Hematopoietic multipotent progenitor cell treated with erythropoietin and hydrocortisone succinate and interleukin-3 and kit ligand, for 8 days (in vitro differentiated cells): ENCODE measurements around the gene PSMB11.

Experiments
- DNase-seq: peaks from one replicate; pipeline ENCODE4 v3.0.0-alpha.2; 2015

The PSMB11 gene

DNA sequence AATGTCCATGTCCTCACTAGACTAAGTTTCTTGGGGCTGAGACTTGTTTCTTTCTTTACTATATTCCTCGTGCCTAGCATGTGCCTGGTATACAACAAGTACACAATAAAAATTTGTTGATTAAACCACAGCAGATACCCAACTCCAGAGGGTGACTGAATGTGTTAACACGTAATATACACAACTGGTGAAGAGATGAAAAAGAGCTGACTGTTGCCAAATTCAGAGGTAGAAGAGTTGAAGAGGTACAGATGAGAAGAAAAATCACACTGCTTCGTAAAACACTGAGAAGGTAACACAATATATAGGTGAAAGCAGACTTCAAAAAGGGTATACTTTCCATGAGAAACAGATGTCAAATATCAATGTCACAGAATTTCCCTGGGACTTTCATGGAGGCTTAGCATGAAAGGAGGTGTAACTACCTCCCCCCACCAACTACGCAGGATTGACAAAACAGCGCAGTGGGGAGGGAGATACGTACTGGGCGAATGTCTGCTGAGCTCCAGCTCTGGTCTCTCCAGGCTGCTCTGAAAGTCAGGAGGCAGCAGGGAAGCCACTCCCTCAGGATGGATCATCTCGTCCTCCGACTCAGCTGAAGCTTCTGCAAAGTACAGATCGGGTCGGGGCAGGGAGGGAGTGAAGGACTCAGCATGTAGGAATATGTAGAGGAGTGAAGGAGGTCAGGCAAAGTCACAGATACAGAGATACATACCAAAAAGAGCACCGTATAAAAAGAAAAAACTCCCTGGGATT lies 47.7 kb downstream of the PSMB11 start:
- DNase-seq = no peak

DNA sequence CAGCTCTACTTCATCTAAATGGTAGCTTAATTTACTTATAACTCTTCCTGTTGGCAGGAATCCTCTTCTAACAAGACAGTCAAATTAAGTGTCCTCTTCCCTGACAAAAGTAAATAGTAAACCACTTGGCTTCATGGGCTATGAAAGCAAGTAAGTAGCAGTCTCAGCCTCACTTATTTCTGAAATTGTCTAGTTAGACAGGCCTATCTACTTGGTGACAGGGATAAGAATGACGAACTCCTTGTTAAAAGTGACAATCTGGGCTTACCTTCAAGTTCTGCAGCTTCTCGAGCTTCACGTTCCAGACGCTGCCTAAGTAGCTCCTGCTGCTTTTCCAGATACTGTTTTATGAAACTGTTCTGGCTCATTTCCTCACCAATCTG lies 48.2 kb downstream of the PSMB11 start:
- no peak for DNase-seq

DNA sequence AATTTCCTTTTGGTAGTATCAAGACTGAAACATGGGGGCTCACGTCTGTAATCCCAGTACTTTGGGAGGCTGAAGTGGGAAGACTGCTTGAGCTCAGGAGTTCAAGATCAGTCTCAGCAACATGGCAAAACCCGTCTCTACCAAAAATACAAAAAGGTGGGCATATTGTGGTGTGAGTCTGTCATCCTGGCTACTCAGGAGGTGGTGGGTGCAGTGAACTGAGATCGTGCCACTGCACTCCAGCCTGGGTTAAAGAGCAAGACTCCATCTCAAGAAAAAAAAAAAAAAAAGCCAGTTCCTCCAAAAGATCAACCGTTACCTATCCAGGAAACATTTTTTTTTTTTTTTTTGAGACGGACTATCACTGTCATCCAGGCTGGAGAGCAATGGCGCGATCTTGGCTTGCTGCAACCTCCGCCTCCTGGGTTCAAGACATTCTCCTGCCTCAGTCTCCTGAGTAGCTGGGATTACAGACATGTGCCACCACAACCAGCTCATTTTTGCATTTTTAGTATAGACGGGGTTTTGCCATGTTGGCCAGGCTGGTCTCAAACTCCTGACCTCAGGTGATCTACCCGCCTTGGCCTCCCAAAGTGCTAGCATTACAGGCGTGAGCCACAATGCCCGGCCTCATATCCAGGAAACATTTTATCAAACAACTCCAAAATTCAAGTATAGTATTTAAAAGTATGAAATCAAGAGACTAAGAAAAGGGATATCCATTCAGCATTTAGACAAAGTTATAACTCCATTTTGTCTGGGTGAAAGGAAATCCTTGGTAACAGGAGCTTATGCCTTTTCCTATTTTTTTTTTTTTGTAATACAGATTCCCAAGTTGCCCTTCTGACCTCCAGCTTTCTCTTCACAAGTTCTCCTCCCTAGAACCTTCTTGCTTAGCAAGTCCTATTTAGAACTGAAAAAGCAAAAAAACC lies 49.5 kb downstream of the PSMB11 start:
- DNase-seq = no peak

DNA sequence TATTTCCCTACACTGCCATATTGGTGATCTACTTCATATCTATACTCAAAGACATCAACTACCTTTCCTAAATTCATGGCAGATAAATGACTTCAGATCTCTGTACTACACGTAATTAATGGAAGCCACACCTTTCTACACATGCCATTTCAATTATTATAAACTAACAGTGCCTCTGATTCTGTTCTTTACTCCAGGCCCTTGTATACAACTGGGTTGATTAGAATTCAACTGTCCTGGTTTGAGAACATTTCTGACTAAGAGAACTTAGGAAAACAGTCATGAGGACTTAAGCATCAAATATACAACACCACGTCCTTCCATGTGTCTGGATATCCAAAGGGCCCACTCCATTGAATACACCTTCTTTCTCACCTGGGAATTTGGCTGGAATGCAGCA lies 51.1 kb downstream of the PSMB11 start:
- DNase-seq = no peak

DNA sequence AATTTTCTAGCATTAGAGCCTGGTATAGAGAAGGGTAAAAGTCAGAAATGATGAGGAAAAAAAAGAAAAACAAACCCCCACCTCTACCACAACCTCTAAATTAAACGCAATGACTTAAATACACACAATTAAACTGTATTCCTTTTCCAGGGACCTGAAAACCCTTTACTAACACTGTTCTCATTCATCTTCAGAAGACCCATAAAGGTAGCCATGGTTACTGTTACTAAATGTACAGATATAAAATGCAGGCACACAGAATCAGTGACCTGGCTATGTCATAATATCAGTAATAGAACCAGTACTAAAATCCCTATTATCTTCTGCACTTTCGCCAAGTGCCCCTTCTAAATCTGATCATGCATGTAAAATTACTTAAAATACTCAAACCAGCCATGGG lies 51.5 kb downstream of the PSMB11 start:
- DNase-seq = no peak
